ENCODE measurements around the gene N4BP2L2. TPM values are rescaled to one million over a fixed set of nuclear protein-coding genes. Genes with fewer than 3 reads are reported as not detected.

Gene N4BP2L2
- total and polyA plus RNA-seq, 2 experiments from 2014 or later, result 63.1 to 160 TPM

- no peak overlapping the region for H3K4me3 Mint-ChIP-seq
- H3K9me3 Mint-ChIP-seq, result no peaks in the 10 kb centered on the region
- Histone ChIP-seq H3F3A (replicated peaks; ENCODE audit: low read depth) (no peaks in the 10 kb centered on the region), H3K27ac (ENCODE audit: low read depth) (no peak overlapping the region), H2AFZ (no peak overlapping the region), H3K27me3 (ENCODE audit: insufficient read depth) (no peaks in the 10 kb centered on the region), H3K36me3 (ENCODE audit: insufficient read depth) (no peaks in the 10 kb centered on the region), H3K79me2 (replicated peaks; ENCODE audit: insufficient read depth) (no peaks in the 10 kb centered on the region), H3K9me2 (ENCODE audit: insufficient read depth) (no peaks in the 10 kb centered on the region; the same call in 1 of the 2 replicates), H4K20me1 (replicated peaks; ENCODE audit: insufficient read depth) (no peaks in the 10 kb centered on the region), H3K4me1 (ENCODE audit: insufficient read depth) (no peaks in the 10 kb centered on the region), H3K4me2 (no peak overlapping the region), H3K4me3 (no peak overlapping the region)
- H3K36me3 Mint-ChIP-seq (ENCODE audit: low read depth), result 0 out of 3 replicates have a peak, but pooled peaks cover 2% of the 10 kb centered on the region
- no peak for TF ChIP-seq REST (IDR thresholded peaks at IDR 0.05; ENCODE audit: unreplicated experiment)
- TF ChIP-seq, protein P1, sequence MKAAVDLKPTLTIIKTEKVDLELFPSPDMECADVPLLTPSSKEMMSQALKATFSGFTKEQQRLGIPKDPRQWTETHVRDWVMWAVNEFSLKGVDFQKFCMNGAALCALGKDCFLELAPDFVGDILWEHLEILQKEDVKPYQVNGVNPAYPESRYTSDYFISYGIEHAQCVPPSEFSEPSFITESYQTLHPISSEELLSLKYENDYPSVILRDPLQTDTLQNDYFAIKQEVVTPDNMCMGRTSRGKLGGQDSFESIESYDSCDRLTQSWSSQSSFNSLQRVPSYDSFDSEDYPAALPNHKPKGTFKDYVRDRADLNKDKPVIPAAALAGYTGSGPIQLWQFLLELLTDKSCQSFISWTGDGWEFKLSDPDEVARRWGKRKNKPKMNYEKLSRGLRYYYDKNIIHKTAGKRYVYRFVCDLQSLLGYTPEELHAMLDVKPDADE (IDR thresholded peaks at IDR 0.05), result no peak
- no peak for TF ChIP-seq ZNF462 (CRISPR knock-in tag; IDR thresholded peaks at IDR 0.05)
- no peak for TF ChIP-seq EZH2 (IDR thresholded peaks at IDR 0.05; ENCODE audit: low read depth, unreplicated experiment)
- TF ChIP-seq STAT1 (IDR thresholded peaks at IDR 0.05; ENCODE audit: unreplicated experiment), result no peak
- no peak for TF ChIP-seq NANOG (IDR thresholded peaks at IDR 0.05; ENCODE audit: borderline replicate concordance)
- TF ChIP-seq ZNF114 (CRISPR knock-in tag; IDR thresholded peaks at IDR 0.05), result no peak
- TF ChIP-seq CREB1 (CRISPR knock-in tag; IDR thresholded peaks at IDR 0.05; ENCODE audit: low read depth), result no peak
- TF ChIP-seq POLR2AphosphoS5 (IDR thresholded peaks at IDR 0.05; ENCODE audit: low read depth), result no peak
- TF ChIP-seq CTCF (conservative IDR thresholded peaks at IDR 0.05; ENCODE audit: low read depth in 2 of 2), result no peak
- no peak for TF ChIP-seq EZH2phosphoT487 (IDR thresholded peaks at IDR 0.05; ENCODE audit: unreplicated experiment)
- TF ChIP-seq JUNB (IDR thresholded peaks at IDR 0.05; ENCODE audit: unreplicated experiment), result no peak
- TF ChIP-seq ZNF331 (CRISPR knock-in tag; IDR thresholded peaks at IDR 0.05; ENCODE audit: low read depth), result no peak
- H3K27me3 Mint-ChIP-seq (ENCODE audit: insufficient read depth, low read depth, poor library complexity), result no peaks in the 10 kb centered on the region
- H3K4me1 Mint-ChIP-seq, result peaks cover 5% of the 10 kb centered on the region; the same call in 2 of the 3 replicates
- ATAC-seq, result no peak
- no peak for DNase-seq (ENCODE audit: low spot score)
- H3K27ac Mint-ChIP-seq, result no peak overlapping the region
Measured at GRCh38 chr13:32503727-32504126, 34.9 kb downstream of the N4BP2L2 start.

All from GM23338 (cell line).